K562 (cell line): Measurements from ENCODE around the gene TRIO. TPM values are rescaled to one million over a fixed set of nuclear protein-coding genes. Genes with fewer than 3 reads are reported as not detected.

Experiments
- ATAC-seq: fragments of 200-7000 bp; cut with Tn5 transposase; 3 replicates; pipeline ENCODE4 v1.9.1; 2020; ENCODE audit warnings: moderate library complexity
- BruUV-seq: library from RNA; stranded (reverse); fragments of 400-500 nt; replicated peaks from 2 replicates; lab custom pipeline; 2021; lab: Mats Ljungman, UMichigan
- CTCF ChIA-PET: fragments of 300-600 bp; formaldehyde crosslinking; extraction: SDS; loops from one replicate; lab custom pipeline; 2021; ENCODE audit warnings: low intra/inter-chr PET ratio; lab: Yijun Ruan, JAX
- POLR2A ChIA-PET: fragments of 300-600, 350-650 bp; sonication (Branson Sonifier 250); formaldehyde crosslinking; extraction: SDS; loops from one replicate; lab custom pipeline; 2021; ENCODE audit warnings: antibody characterized with exemption, inconsistent platforms; lab: Yijun Ruan, JAX
- DNase-seq, 4 experiments: peaks; one replicate each; pipeline versions ENCODE4 v3.0.0 to v3.0.0-alpha.2; 2011 to 2018; ENCODE audit warnings: low spot score in 3 of 4, mixed read lengths in 3 of 4; ENCODE audit errors: extremely low read depth in 1 of 4
- FAIRE-seq: peaks from 2 replicates; lab custom pipeline; 2011; peaks lifted over from hg19 to GRCh38; lab: Jason Lieb, UNC
- H2AFZ ChIP-seq: 2 replicates; pipeline ENCODE4 v1.6.0; 2011; ENCODE audit warnings: low read depth, low read length, control low read depth, inconsistent platforms
- H3K27ac ChIP-seq: fragments of 200-600 bp; 3 replicates; pipeline ENCODE4 v1.8.0; 2011; ENCODE audit warnings: low read depth, mild to moderate bottlenecking, control low read depth, inconsistent platforms, low read length, moderate library complexity, mixed read lengths; ENCODE audit errors: extremely low read depth
- H3K27me3 ChIP-seq, 2 experiments: fragments of 300-600 bp in 1 of 2; 2 replicates in 1 of 2; 3 replicates in 1 of 2; pipeline versions ENCODE4 v1.6.0 to v1.8.0; 2011; ENCODE audit warnings: inconsistent platforms in 2 of 2, low read length in 2 of 2, mild to moderate bottlenecking in 1 of 2, mixed read lengths in 1 of 2, moderate library complexity in 1 of 2; ENCODE audit not compliant: control insufficient read depth in 2 of 2, insufficient read depth in 2 of 2
- H3K36me3 ChIP-seq: fragments of 300-600 bp; 3 replicates; pipeline ENCODE4 v1.8.0; 2011; ENCODE audit warnings: mild to moderate bottlenecking, low read length, inconsistent platforms; ENCODE audit not compliant: control insufficient read depth, insufficient read depth
- H3K4me1 ChIP-seq, 2 experiments: fragments of 200-600 bp in 1 of 2; replicated peaks in 1 of 2; 2 replicates in 1 of 2; 3 replicates in 1 of 2; pipeline versions ENCODE4 v1.5.1 to v1.8.0; 2011; ENCODE audit warnings: inconsistent platforms in 2 of 2, low read length in 2 of 2, mild to moderate bottlenecking in 1 of 2, mixed read lengths in 1 of 2, moderate library complexity in 1 of 2; ENCODE audit not compliant: control insufficient read depth in 2 of 2, insufficient read depth in 2 of 2
- H3K4me2 ChIP-seq: 2 replicates; pipeline ENCODE4 v1.6.1; 2011; ENCODE audit warnings: low read length, control low read depth, inconsistent platforms, mixed read lengths; ENCODE audit not compliant: insufficient read depth
- H3K4me3 ChIP-seq: fragments of 200-600 bp; sonication (generic), shearing (Covaris generic); 2 replicates; pipeline ENCODE4 v1.5.1; 2016; ENCODE audit warnings: control low read depth, inconsistent platforms
- H3K79me2 ChIP-seq: fragments of 200-600 bp; 3 replicates; pipeline ENCODE4 v1.8.0; 2011; ENCODE audit warnings: low read length, inconsistent platforms; ENCODE audit not compliant: control insufficient read depth, insufficient read depth
- H3K9ac ChIP-seq, 2 experiments: 2 replicates each; pipeline versions ENCODE4 v1.6.0 to v1.6.1; 2011; ENCODE audit warnings: low read depth in 2 of 2, low read length in 2 of 2, control low read depth in 1 of 2, inconsistent platforms in 1 of 2, mild to moderate bottlenecking in 1 of 2, mixed read lengths in 1 of 2; ENCODE audit not compliant: insufficient read depth in 1 of 2
- H3K9me1 ChIP-seq: one replicate; pipeline ENCODE4 v1.6.0; 2011; ENCODE audit warnings: inconsistent platforms, mild to moderate bottlenecking, low read length, moderate library complexity; ENCODE audit not compliant: control insufficient read depth, insufficient read depth
- H3K9me3 ChIP-seq: replicated peaks from 2 replicates; pipeline ENCODE4 v1.5.1; 2011; ENCODE audit warnings: low read depth, low read length, inconsistent platforms; ENCODE audit not compliant: control insufficient read depth, insufficient read depth
- H4K20me1 ChIP-seq: replicated peaks from 2 replicates; pipeline ENCODE4 v1.6.1; 2011; ENCODE audit warnings: low read length, inconsistent platforms, mixed read lengths; ENCODE audit not compliant: control insufficient read depth, insufficient read depth
- ARID2 ChIP-seq: fragments of 450-650 bp; IDR thresholded peaks from 2 replicates; pipeline ENCODE4 v1.6.1; 2017; ENCODE audit warnings: antibody characterized with exemption, mild to moderate bottlenecking
- ARNT ChIP-seq, 2 experiments: fragments of 450-650 bp; IDR thresholded peaks; 2 replicates each; pipeline ENCODE4 v1.6.1; 2016; ENCODE audit warnings: mild to moderate bottlenecking in 1 of 2
- EZH2 ChIP-seq: IDR thresholded peaks from 2 replicates; pipeline ENCODE4 v1.6.1; 2012; ENCODE audit warnings: low read depth, mild to moderate bottlenecking, inconsistent platforms, low read length, borderline replicate concordance
- FOS ChIP-seq: IDR thresholded peaks from 3 replicates; pipeline ENCODE4 v1.6.1; 2011; ENCODE audit not compliant: insufficient read length; ENCODE audit errors: extremely low read depth
- GABPB2 ChIP-seq: fragments of 250-450 bp; sonication (Bioruptor Pico); conservative IDR thresholded peaks from 2 replicates; pipeline ENCODE4 v1.5.1; 2021; ENCODE audit warnings: mild to moderate bottlenecking
- GATAD2A ChIP-seq: fragments of 450-650 bp; IDR thresholded peaks from 2 replicates; pipeline ENCODE4 v1.6.1; 2017
- HMBOX1 ChIP-seq: sonication (generic); IDR thresholded peaks from 2 replicates; pipeline ENCODE4 v1.6.1; 2016
- KDM4B ChIP-seq, 2 experiments: fragments of 450-650 bp in 1 of 2; sonication (generic) in 1 of 2; IDR thresholded peaks; 2 replicates each; pipeline ENCODE4 v1.6.1; 2016 to 2017; ENCODE audit warnings: borderline replicate concordance in 2 of 2, antibody characterized with exemption in 1 of 2, low read depth in 1 of 2, mild to moderate bottlenecking in 1 of 2
- KHSRP ChIP-seq: fragments of 450-650 bp; IDR thresholded peaks from 2 replicates; pipeline ENCODE4 v1.6.1; 2017
- MEIS2 ChIP-seq: fragments of 450-650 bp; IDR thresholded peaks from 2 replicates; pipeline ENCODE4 v1.6.1; 2014; ENCODE audit warnings: mild to moderate bottlenecking; ENCODE audit not compliant: partially characterized antibody
- MLLT1 ChIP-seq, 2 experiments: fragments of 450-650 bp; IDR thresholded peaks; 2 replicates each; pipeline ENCODE4 v1.6.1; 2016
- MLX ChIP-seq, 2 experiments: fragments of 450-650 bp in 1 of 2; sonication (generic) in 1 of 2; formaldehyde crosslinking; conservative IDR thresholded peaks; 2 replicates each; pipeline versions ENCODE4 v1.4.0 to v1.8.1; 2020 to 2022; ENCODE audit warnings: mild to moderate bottlenecking in 1 of 2, missing genetic modification reagents in 1 of 2
- PHF8 ChIP-seq: fragments of 200-600 bp; sonication (generic); IDR thresholded peaks from 2 replicates; pipeline ENCODE4 v1.6.1; 2012; ENCODE audit warnings: mixed run types, mild to moderate bottlenecking, inconsistent platforms, low read length, moderate library complexity, borderline replicate concordance
- POLR2AphosphoS2 ChIP-seq: IDR thresholded peaks from 2 replicates; pipeline ENCODE4 v1.6.1; 2012; ENCODE audit warnings: low read length, improper control_type of control experiment
- RBM34 ChIP-seq: fragments of 200-400 bp; formaldehyde crosslinking; IDR thresholded peaks from 2 replicates; pipeline ENCODE4 v1.6.1; 2018; ENCODE audit warnings: low read length, borderline replicate concordance; ENCODE audit not compliant: insufficient read depth
- TAF1 ChIP-seq: IDR thresholded peaks from 2 replicates; pipeline ENCODE4 v1.6.1; 2011; ENCODE audit warnings: mild to moderate bottlenecking, low read length, moderate library complexity; ENCODE audit not compliant: insufficient read depth, control insufficient read depth, severe bottlenecking; ENCODE audit errors: extremely low read depth
- TAF15 ChIP-seq: fragments of 200-400 bp; formaldehyde crosslinking; IDR thresholded peaks from 2 replicates; pipeline ENCODE4 v1.6.1; 2017; ENCODE audit warnings: mild to moderate bottlenecking, low read depth, low read length, moderate library complexity
- TEAD1 ChIP-seq, 2 experiments: fragments of 450-650 bp in 1 of 2; sonication (generic) in 1 of 2; formaldehyde crosslinking; IDR thresholded peaks; 2 replicates each; pipeline versions ENCODE4 v1.4.0 to v1.8.0; 2020 to 2022; ENCODE audit warnings: mild to moderate bottlenecking in 2 of 2, missing genetic modification reagents in 1 of 2
- WGBS: fragments of 100-300 bp; shearing (Covaris generic); methylation state at CpG from one replicate; pipeline ENCODE4 v1.1.6; 2016; ENCODE audit warnings: low coverage, mixed read lengths; ENCODE audit not compliant: insufficient coverage; ENCODE audit errors: missing lambda C conversion rate; 5-methylcytosine and 5-hydroxymethylcytosine counted together
- in situ Hi-C: fragments of 300-500 bp; cut with MboI; formaldehyde crosslinking; loops from 4 replicates; pipeline ENCODE4 v1.15.0; 2018; ENCODE audit warnings: inconsistent platforms, mixed read lengths
- intact Hi-C: fragments of 100-400 bp; cut with micrococcal nuclease; formaldehyde crosslinking; loops from 2 replicates; pipeline ENCODE4 v1.14.2; 2022
- polyA plus RNA-seq, 8 experiments: library from polyadenylated mRNA; depleted of rRNA in 4 of 8; stranded (reverse) in 5 of 8; unstranded in 3 of 8; fragments of >200 nt; fragmentation: Nextera tagmentation in 2 of 8; fragmentation: Illumina TruSeq in 1 of 8; extraction: Ambion mirVana in 2 of 8; extraction: Trizol in 1 of 8; gene quantifications; 2 replicates each; pipeline versions ENCODE4 v1.2.1 to v1.2.3, GENCODE V29; 2011 to 2014; ENCODE audit warnings: inconsistent platforms in 1 of 8, missing spikeins in 1 of 8
- total RNA-seq, 7 experiments: library from RNA; depleted of rRNA in 6 of 7; stranded (reverse); fragments of >200 nt in 6 of 7; fragmentation: Illumina TruSeq in 2 of 7; extraction: Trizol in 2 of 7; gene quantifications; 2 replicates each; pipeline versions ENCODE4 v1.2.1 to v1.2.3, GENCODE V29; 2011 to 2021; ENCODE audit warnings: low replicate concordance in 1 of 7

The TRIO gene
- total and polyA plus RNA-seq, 9 of the 15 experiments (the other 6 are each of a cell fraction or from before 2014, with no cell fraction given): 0.24 to 5.0 (median 1.1) TPM

GRCh38 chr5:14244721-14245120 lies 101.6 kb downstream of the TRIO start:
- H3K27me3 ChIP-seq: peaks cover 23 to 36% of the 10 kb centered on the region in 2 experiments
- 1% methylated on average over 6 of the region's 6 CpGs for WGBS
- no peak overlapping the region for H3K9ac ChIP-seq
- POLR2A ChIA-PET: interaction anchor here (0.6 to 2.0 kb wide), 2 partner anchors 12 to 293 kb away, joined by 5 read pairs; no protein-coding TSS in a partner anchor
- in situ Hi-C loops: no loop called here
- no peak for FAIRE-seq
- H3K4me1 ChIP-seq: peaks cover 0 to 1% of the 10 kb centered on the region in 2 experiments; a peak in 2 of 5 replicates
- no peak for DNase-seq
- no peaks in the 10 kb centered on the region for H4K20me1 ChIP-seq
- no peak overlapping the region for H3K4me2 ChIP-seq
- TF ChIP-seq GATAD2A (no peak), POLR2AphosphoS2 (no peak), KDM4B (IDR thresholded peaks at IDR 0.05; ENCODE audit: borderline replicate concordance in 2 of 2, low read depth in 1 of 2) (no peak), MLX (CRISPR knock-in tag; conservative IDR thresholded peaks at IDR 0.05) (no peak), FOS (no peak), MLLT1 (IDR thresholded peaks at IDR 0.05) (no peak), EZH2 (no peak), TAF15 (no peak), GABPB2 (CRISPR knock-in tag) (no peak), RBM34 (no peak), ARID2 (no peak), HMBOX1 (no peak), MEIS2 (no peak), ARNT (IDR thresholded peaks at IDR 0.05) (no peak), TAF1 (no peak), TEAD1 (CRISPR knock-in tag; IDR thresholded peaks at IDR 0.05) (no peak), PHF8 (no peak), KHSRP (no peak)
- TF ChIP-seq, all 486 proteins: peak for 0
- no peaks in the 10 kb centered on the region for H3K79me2 ChIP-seq
- no peaks in the 10 kb centered on the region for H3K9me1 ChIP-seq
- intact Hi-C loops: no loop called here
- CTCF ChIA-PET: no interaction called here
- H3K27ac ChIP-seq: no peak overlapping the region
- ATAC-seq: no peak
- no TSS peak for BruUV-seq
- H3K9me3 ChIP-seq: no peaks in the 10 kb centered on the region
- H3K4me3 ChIP-seq: no peak overlapping the region
- H3K36me3 ChIP-seq: no peaks in the 10 kb centered on the region
- no peak overlapping the region for H2AFZ ChIP-seq
